Thyroid gland (tissue), 4 donors: ENCODE results near the gene LUM. TPM values are rescaled to one million over a fixed set of nuclear protein-coding genes. Genes with fewer than 3 reads are reported as not detected.

Experiments
- DNase-seq, 2 donors: peaks; one replicate each; pipeline ENCODE4 v3.0.0-alpha.2; 2019
- H3K27ac ChIP-seq, 3 donors: fragments of 200-600 bp; sonication (generic); 1 replicate in 2 of 3; 2 replicates in 1 of 3; pipeline ENCODE4 v1.5.1; 2016 to 2019; ENCODE audit warnings: mild to moderate bottlenecking in 1 of 3, moderate library complexity in 1 of 3
- H3K27me3 ChIP-seq: fragments of 200-600 bp; sonication (generic); one replicate; pipeline ENCODE4 v1.5.1; 2019
- H3K36me3 ChIP-seq, 2 donors: fragments of 200-600 bp; sonication (generic); one replicate each; pipeline ENCODE4 v1.5.1; 2016 to 2019
- H3K4me1 ChIP-seq, 2 donors: fragments of 200-600 bp; sonication (generic); one replicate each; pipeline ENCODE4 v1.5.1; 2017 to 2019
- H3K4me3 ChIP-seq, 3 donors: fragments of 200-600 bp; sonication (generic); replicated peaks in 1 of 3; 1 replicate in 2 of 3; 2 replicates in 1 of 3; pipeline ENCODE4 v1.5.1; 2016; ENCODE audit warnings: mild to moderate bottlenecking in 1 of 3
- H3K9me3 ChIP-seq: fragments of 200-600 bp; sonication (generic); one replicate; pipeline ENCODE4 v1.5.1; 2017
- POLR2A ChIP-seq, 2 donors: fragments of 450-650 bp; IDR thresholded peaks; one replicate each; pipeline ENCODE4 v1.6.1; 2017; ENCODE audit warnings: antibody characterized with exemption in 2 of 2, mild to moderate bottlenecking in 2 of 2, moderate library complexity in 1 of 2
- WGBS, 2 donors: methylation state at CpG; one replicate each; pipeline ENCODE4 v1.1.5; 2017; 5-methylcytosine and 5-hydroxymethylcytosine counted together
- intact Hi-C: fragments of 100-400 bp; cut with DNase I; formaldehyde crosslinking; loops from one replicate; pipeline ENCODE4 v1.15.1; 2023
- total RNA-seq, 4 donors: library from RNA; depleted of rRNA; stranded (reverse); fragments of >200 nt; gene quantifications; one replicate each; pipeline ENCODE4 v1.2.3, GENCODE V29; 2016
- TF ChIP-seq, protein P1 (sequence below), 6 experiments: fragments of 200-600 bp in 3 of 6; fragments of 450-650 bp in 3 of 6; sonication (generic) in 3 of 6; IDR thresholded peaks; one replicate each; pipeline ENCODE4 v1.5.1; 2016 to 2019; ENCODE audit warnings: antibody characterized with exemption in 6 of 6, mild to moderate bottlenecking in 2 of 6, inconsistent platforms in 1 of 6, moderate library complexity in 1 of 6

LUM gene
- total RNA-seq, 4 donors from 2014 or later: 36.7 to 840 (median 127) TPM

DNA sequence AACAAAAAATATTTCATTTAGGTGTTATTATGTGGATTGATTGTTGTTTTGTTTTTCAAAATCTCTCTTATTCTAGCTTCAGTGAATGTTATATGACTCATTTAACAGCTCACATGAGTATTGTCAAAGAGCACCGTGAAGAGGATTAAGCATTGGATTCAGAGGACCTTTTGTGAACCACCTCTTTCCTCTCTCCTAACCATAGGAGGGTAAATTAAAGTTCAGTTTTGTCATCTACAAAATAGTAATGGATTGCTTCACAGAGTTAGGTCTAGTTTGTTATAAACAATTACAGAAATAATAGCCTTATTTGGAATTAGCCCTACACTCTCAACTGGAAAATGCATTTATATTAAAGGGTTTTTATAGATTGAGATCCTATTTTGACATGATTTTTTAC lies 52.5 kb downstream of the LUM start:
- Histone ChIP-seq H3K4me1 (no peaks in the 10 kb centered on the region), H3K27ac (no peak overlapping the region), H3K36me3 (no peaks in the 10 kb centered on the region), H3K9me3 (no peaks in the 10 kb centered on the region), H3K4me3 (no peak overlapping the region), H3K27me3 (no peaks in the 10 kb centered on the region)
- intact Hi-C loops: no loop called here
- DNase-seq: no peak
- WGBS, 2 donors: 75 to 90% methylated on average over 1 of the region's 1 CpG
- no peak for TF ChIP-seq POLR2A (IDR thresholded peaks at IDR 0.05)
- TF ChIP-seq, protein P1, sequence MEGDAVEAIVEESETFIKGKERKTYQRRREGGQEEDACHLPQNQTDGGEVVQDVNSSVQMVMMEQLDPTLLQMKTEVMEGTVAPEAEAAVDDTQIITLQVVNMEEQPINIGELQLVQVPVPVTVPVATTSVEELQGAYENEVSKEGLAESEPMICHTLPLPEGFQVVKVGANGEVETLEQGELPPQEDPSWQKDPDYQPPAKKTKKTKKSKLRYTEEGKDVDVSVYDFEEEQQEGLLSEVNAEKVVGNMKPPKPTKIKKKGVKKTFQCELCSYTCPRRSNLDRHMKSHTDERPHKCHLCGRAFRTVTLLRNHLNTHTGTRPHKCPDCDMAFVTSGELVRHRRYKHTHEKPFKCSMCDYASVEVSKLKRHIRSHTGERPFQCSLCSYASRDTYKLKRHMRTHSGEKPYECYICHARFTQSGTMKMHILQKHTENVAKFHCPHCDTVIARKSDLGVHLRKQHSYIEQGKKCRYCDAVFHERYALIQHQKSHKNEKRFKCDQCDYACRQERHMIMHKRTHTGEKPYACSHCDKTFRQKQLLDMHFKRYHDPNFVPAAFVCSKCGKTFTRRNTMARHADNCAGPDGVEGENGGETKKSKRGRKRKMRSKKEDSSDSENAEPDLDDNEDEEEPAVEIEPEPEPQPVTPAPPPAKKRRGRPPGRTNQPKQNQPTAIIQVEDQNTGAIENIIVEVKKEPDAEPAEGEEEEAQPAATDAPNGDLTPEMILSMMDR (IDR thresholded peaks at IDR 0.05): no peak

DNA sequence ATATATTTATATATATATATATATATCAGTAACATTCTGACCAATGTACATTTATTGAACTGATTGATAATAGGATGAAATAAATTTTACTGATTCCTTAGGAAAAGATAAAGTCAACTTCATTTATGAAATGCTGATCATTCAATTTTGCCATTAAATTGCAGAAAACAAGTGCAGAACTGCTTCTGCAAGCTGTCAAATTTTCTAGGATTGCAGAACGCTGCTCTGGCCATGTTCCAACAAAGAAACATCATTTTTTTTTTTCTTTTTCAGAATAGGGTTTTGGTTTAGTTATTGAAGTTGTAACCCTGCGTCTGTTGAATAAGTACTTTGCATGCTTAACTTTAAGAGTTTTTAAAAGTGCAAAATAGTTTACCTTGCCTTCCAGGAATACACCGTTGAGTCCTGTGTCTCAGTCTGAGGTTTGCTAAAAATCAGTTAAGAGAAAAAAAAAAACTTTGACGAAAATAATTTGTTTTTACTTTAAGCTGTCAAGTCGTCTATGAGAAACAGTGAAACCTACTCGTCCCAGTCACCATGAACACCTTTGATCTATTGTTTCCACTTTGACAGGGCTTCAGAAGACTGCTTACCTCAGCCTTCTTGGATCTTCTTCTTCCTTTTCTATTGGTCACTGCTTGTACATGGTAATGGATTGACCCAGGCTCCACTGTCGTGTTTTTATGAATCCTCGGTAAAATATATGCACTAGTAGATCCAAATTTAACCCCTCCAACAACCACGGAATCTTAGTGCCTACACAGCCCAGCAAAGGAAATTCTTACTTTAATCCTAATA lies 53.7 kb downstream of the LUM start, which contains the start of gene KERA:
KERA (minus strand) TSS at position 657 of the 798 bp plus-strand sequence. CDS start 1,743 bp downstream, outside the sequence.
- H3K27me3 ChIP-seq: no peaks in the 10 kb centered on the region
- intact Hi-C loops: no loop called here
- H3K36me3 ChIP-seq: no peaks in the 10 kb centered on the region
- no peaks in the 10 kb centered on the region for H3K4me1 ChIP-seq
- H3K9me3 ChIP-seq: no peaks in the 10 kb centered on the region
- no peak for DNase-seq
- H3K27ac ChIP-seq: no peak within 1 kb of the TSS
- 34 to 37% methylated on average over 9 of the region's 9 CpGs for whole genome bisulfite sequencing, 2 donors
- no peak within 1 kb of the TSS for H3K4me3 ChIP-seq
- TF ChIP-seq, protein P1 (IDR thresholded peaks at IDR 0.05): no peak
- TF ChIP-seq POLR2A (IDR thresholded peaks at IDR 0.05): no peak

DNA sequence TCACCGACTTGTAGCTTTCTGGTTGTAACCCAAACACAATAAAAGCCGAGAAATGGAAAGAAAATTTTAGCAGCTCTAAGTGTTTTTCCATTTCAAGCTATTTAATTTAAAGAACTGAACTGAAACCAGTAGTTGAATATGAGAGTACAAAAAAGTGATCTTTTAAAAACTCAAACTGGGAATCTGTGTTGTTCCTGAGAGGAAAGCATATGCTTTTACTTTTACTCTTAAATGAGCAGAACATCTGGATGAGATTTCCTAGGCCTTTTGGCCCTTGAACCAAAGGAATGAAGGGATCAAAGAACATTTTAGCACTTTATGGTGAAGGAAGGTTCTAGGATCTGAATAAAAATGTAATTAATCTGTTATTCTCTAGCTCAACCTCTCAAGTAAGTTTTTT lies 54.8 kb downstream of the LUM start:
- intact Hi-C loops: no loop called here
- Histone ChIP-seq H3K9me3 (no peaks in the 10 kb centered on the region), H3K27ac (no peak overlapping the region), H3K36me3 (no peaks in the 10 kb centered on the region), H3K4me3 (no peak overlapping the region), H3K27me3 (no peaks in the 10 kb centered on the region), H3K4me1 (no peaks in the 10 kb centered on the region)
- WGBS, 2 donors: 95 to 97% methylated on average over 2 of the region's 2 CpGs
- TF ChIP-seq, protein P1 (IDR thresholded peaks at IDR 0.05): no peak
- TF ChIP-seq POLR2A (IDR thresholded peaks at IDR 0.05): no peak
- no peak for DNase-seq

DNA sequence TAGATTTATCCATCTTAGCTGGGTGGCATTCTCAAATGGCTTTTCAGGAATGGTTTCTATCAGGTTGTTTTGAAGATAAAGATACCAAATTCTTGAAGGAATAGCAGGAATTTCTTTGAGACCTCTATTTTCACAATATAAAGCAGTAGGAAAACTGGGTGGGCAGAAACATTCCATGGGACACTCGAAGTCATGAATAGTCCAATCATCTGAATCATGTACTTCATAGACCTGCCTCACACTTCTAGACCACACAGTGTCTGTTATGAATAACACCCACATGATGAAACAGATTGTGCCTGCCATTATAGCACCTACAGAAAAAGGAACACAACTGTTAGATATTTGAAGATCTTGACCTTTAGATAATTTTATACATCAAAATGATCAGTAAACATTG lies 55.3 kb downstream of the LUM start:
- H3K4me3 ChIP-seq: no peak overlapping the region
- no peaks in the 10 kb centered on the region for H3K4me1 ChIP-seq
- no peak for DNase-seq
- no peaks in the 10 kb centered on the region for H3K9me3 ChIP-seq
- no peaks in the 10 kb centered on the region for H3K27me3 ChIP-seq
- no peaks in the 10 kb centered on the region for H3K36me3 ChIP-seq
- WGBS, 2 donors: 68 to 85% methylated on average over 1 of the region's 1 CpG
- intact Hi-C loops: no loop called here
- no peak overlapping the region for H3K27ac ChIP-seq
- no peak for TF ChIP-seq POLR2A (IDR thresholded peaks at IDR 0.05)
- TF ChIP-seq, protein P1 (IDR thresholded peaks at IDR 0.05): no peak

DNA sequence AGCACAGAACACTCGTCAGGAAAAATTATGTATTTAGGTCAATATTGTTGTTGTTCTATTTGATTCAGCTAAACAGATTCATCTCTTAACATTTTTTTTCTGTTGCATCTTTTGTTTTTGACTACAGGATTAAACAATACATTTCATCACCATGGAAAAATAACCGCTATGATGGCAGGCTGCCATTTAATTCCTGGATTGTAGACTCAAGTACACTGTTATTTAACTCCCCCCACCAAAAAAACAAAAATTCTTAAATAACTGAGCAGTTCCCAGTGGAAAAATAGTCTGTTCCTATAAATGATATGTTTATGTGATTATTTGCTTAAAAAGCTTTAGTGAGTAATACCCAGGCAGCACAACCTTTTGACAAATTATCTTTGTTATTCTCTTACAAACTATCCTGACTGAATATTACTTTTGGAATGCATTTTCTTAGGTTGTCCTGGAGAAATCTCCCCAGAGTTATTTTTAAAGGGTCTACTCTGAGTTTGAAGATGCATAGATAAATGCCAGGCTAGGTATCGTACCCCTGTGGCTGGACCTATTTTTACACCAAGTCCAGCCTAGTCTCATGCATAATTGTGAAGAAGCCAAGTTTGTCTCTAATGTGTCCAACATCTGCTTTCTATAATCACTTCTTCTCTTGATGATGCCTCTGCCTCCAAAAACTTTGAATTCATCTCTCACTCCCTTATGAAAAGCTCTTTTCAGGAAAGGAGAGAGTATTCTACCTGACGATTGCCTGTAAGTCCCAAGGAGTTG lies 57.2 kb downstream of the LUM start:
- WGBS, 2 donors: 63 to 69% methylated on average over 4 of the region's 4 CpGs
- H3K9me3 ChIP-seq: no peaks in the 10 kb centered on the region
- no peak overlapping the region for H3K27ac ChIP-seq

More for the DNA sequence above, 57.2 kb downstream of the LUM start:
- intact Hi-C loops: no loop called here
- no peak for DNase-seq
- H3K27me3 ChIP-seq: no peaks in the 10 kb centered on the region
- TF ChIP-seq, protein P1 (IDR thresholded peaks at IDR 0.05): no peak
- H3K36me3 ChIP-seq: no peaks in the 10 kb centered on the region
- H3K4me3 ChIP-seq: no peak overlapping the region
- no peaks in the 10 kb centered on the region for H3K4me1 ChIP-seq
